IMR-90 (cell line): ENCODE measurements around the gene DSCAM. TPM values are rescaled to one million over a fixed set of nuclear protein-coding genes. Genes with fewer than 3 reads are reported as not detected.
"Not testable (repeated sequence)": the region's sequence is repeated elsewhere in the genome, so short reads cannot be mapped to it uniquely, and the experiment has no call there.

Experiments used
- ATAC-seq: fragments of 200-7000 bp; cut with Tn5 transposase; 2 replicates; pipeline ENCODE4 v1.9.1; 2020; ENCODE audit warnings: low read depth, mild to moderate bottlenecking, moderate library complexity
- BruUV-seq: library from RNA; stranded (reverse); fragments of 400-500 nt; replicated peaks from 2 replicates; lab custom pipeline; 2021; lab: Mats Ljungman, UMichigan
- CTCF ChIA-PET: fragments of 300-600 bp; formaldehyde crosslinking; extraction: SDS; loops from one replicate; lab custom pipeline; 2021; ENCODE audit warnings: antibody characterized with exemption; lab: Yijun Ruan, JAX
- POLR2A ChIA-PET: fragments of 300-600 bp; sonication (Branson Sonifier 250); formaldehyde crosslinking; loops from one replicate; lab custom pipeline; 2022; ENCODE audit warnings: antibody characterized with exemption; ENCODE audit not compliant: unreplicated experiment; lab: Charles Lee
- DNase-seq: peaks from one replicate; pipeline ENCODE4 v3.0.0; 2013
- H2AFZ ChIP-seq: replicated peaks from 2 replicates; pipeline ENCODE3; 2013; ENCODE audit warnings: low read length, mild to moderate bottlenecking; ENCODE audit not compliant: poor library complexity
- H2AK5ac ChIP-seq: 2 replicates; pipeline ENCODE4 v1.6.1; 2013; ENCODE audit warnings: low read depth, low read length, inconsistent platforms
- H2AK9ac ChIP-seq: replicated peaks from 2 replicates; pipeline ENCODE3; 2013; ENCODE audit warnings: mild to moderate bottlenecking, low read depth, low read length, moderate library complexity; ENCODE audit not compliant: poor library complexity
- H2BK120ac ChIP-seq: 2 replicates; pipeline ENCODE4 v1.6.1; 2013; ENCODE audit warnings: low read depth, low read length, inconsistent platforms
- H2BK15ac ChIP-seq: 3 replicates; pipeline ENCODE4 v1.6.1; 2013; ENCODE audit warnings: low read depth, low read length, inconsistent platforms
- H2BK20ac ChIP-seq: 2 replicates; pipeline ENCODE4 v1.6.1; 2013; ENCODE audit warnings: low read depth, mild to moderate bottlenecking, inconsistent platforms, low read length, moderate library complexity
- H2BK5ac ChIP-seq: 2 replicates; pipeline ENCODE4 v1.6.1; 2013; ENCODE audit warnings: mild to moderate bottlenecking, low read depth, low read length, inconsistent platforms; ENCODE audit not compliant: poor library complexity, severe bottlenecking
- H3K14ac ChIP-seq: replicated peaks from 2 replicates; pipeline ENCODE4 v1.6.1; 2013; ENCODE audit warnings: low read depth, low read length, inconsistent platforms
- H3K18ac ChIP-seq: 2 replicates; pipeline ENCODE4 v1.6.1; 2013; ENCODE audit warnings: low read depth, low read length, control low read depth
- H3K23ac ChIP-seq: 2 replicates; pipeline ENCODE4 v1.6.1; 2013; ENCODE audit warnings: low read depth, low read length, inconsistent platforms
- H3K27ac ChIP-seq: 2 replicates; pipeline ENCODE4 v1.5.1; 2013; ENCODE audit warnings: mild to moderate bottlenecking, control low read depth, low read length; ENCODE audit not compliant: insufficient read depth
- H3K27me3 ChIP-seq: 2 replicates; pipeline ENCODE4 v1.6.1; 2013; ENCODE audit warnings: low read length; ENCODE audit not compliant: control insufficient read depth, insufficient read depth
- H3K36me3 ChIP-seq: 2 replicates; pipeline ENCODE4 v1.6.1; 2013; ENCODE audit warnings: low read length, mixed read lengths; ENCODE audit not compliant: control insufficient read depth, insufficient read depth
- H3K4ac ChIP-seq: 2 replicates; pipeline ENCODE4 v1.6.1; 2013; ENCODE audit warnings: low read depth, low read length, inconsistent platforms
- H3K4me1 ChIP-seq: 2 replicates; pipeline ENCODE4 v1.6.1; 2013; ENCODE audit warnings: low read length, mixed read lengths; ENCODE audit not compliant: control insufficient read depth, insufficient read depth
- H3K4me2 ChIP-seq: 2 replicates; pipeline ENCODE4 v1.6.1; 2013; ENCODE audit warnings: low read depth, mild to moderate bottlenecking, control low read depth, low read length, moderate library complexity
- H3K4me3 ChIP-seq: 2 replicates; pipeline ENCODE4 v1.5.1; 2013; ENCODE audit warnings: low read depth, mild to moderate bottlenecking, control low read depth, low read length, moderate library complexity; ENCODE audit not compliant: insufficient read depth
- H3K56ac ChIP-seq: 2 replicates; pipeline ENCODE4 v1.6.1; 2013; ENCODE audit warnings: low read length, inconsistent platforms; ENCODE audit not compliant: insufficient read depth; ENCODE audit errors: extremely low read depth
- H3K79me1 ChIP-seq, 2 experiments: 2 replicates each; pipeline ENCODE4 v1.6.1; 2013; ENCODE audit warnings: low read length in 2 of 2, inconsistent platforms in 1 of 2, low read depth in 1 of 2
- H3K9ac ChIP-seq: 2 replicates; pipeline ENCODE4 v1.6.1; 2013; ENCODE audit warnings: low read depth, low read length, control low read depth
- H3K9me1 ChIP-seq: 2 replicates; pipeline ENCODE4 v1.6.1; 2013; ENCODE audit warnings: low read length, inconsistent platforms; ENCODE audit not compliant: insufficient read depth
- H3K9me3 ChIP-seq: 2 replicates; pipeline ENCODE4 v1.6.1; 2013; ENCODE audit warnings: low read length; ENCODE audit not compliant: control insufficient read depth, insufficient read depth
- H4K20me1 ChIP-seq: 2 replicates; pipeline ENCODE4 v1.6.1; 2013; ENCODE audit warnings: low read length, inconsistent platforms; ENCODE audit not compliant: insufficient read depth
- H4K5ac ChIP-seq: 2 replicates; pipeline ENCODE4 v1.6.1; 2013; ENCODE audit warnings: mild to moderate bottlenecking, low read depth, low read length, control low read depth
- H4K8ac ChIP-seq, 2 experiments: 2 replicates each; pipeline ENCODE4 v1.6.1; 2013; ENCODE audit warnings: low read depth in 2 of 2, low read length in 2 of 2, control low read depth in 1 of 2, inconsistent platforms in 1 of 2
- H4K91ac ChIP-seq: 2 replicates; pipeline ENCODE4 v1.6.1; 2013; ENCODE audit warnings: low read depth, low read length, inconsistent platforms; ENCODE audit not compliant: insufficient read depth
- WGBS, 2 experiments: methylation state at CpG; one replicate each; pipeline versions ENCODE4 v1.1.5 to v1.1.7; 2013; ENCODE audit warnings: missing lambda C conversion rate in 2 of 2; ENCODE audit not compliant: insufficient read length in 1 of 2; ENCODE audit errors: extremely low coverage in 2 of 2; 5-methylcytosine and 5-hydroxymethylcytosine counted together
- dilution Hi-C: fragments of 300-500 bp; cut with HindIII; formaldehyde crosslinking; loops from one replicate; pipeline ENCODE4 v1.14.3; 2018; ENCODE audit warnings: low sequenced_read_pairs; ENCODE audit not compliant: unreplicated experiment
- in situ Hi-C: fragments of 300-500 bp; cut with MboI; formaldehyde crosslinking; loops from 3 replicates; pipeline ENCODE4 v1.14.3; 2019; ENCODE audit warnings: low sequenced_read_pairs, inconsistent platforms, mixed read lengths
- intact Hi-C: fragments of 100-400 bp; cut with micrococcal nuclease; formaldehyde crosslinking; loops from 2 replicates; pipeline ENCODE4 v1.10.0; 2022
- polyA plus RNA-seq, 3 experiments: library from polyadenylated mRNA; depleted of rRNA; stranded (reverse); fragments of >200 nt; gene quantifications; 2 replicates each; pipeline ENCODE4 v1.2.3, GENCODE V29; 2012; ENCODE audit warnings: low replicate concordance in 1 of 3
- total RNA-seq: library from RNA; depleted of rRNA; stranded (reverse); fragments of >200 nt; gene quantifications from 2 replicates; pipeline ENCODE4 v1.2.3, GENCODE V29; 2012

The DSCAM gene
- total and polyA plus RNA-seq, 2 of the 4 experiments (the other 2 are of a cell fraction), result under 0.01 to 0.02 TPM

DNA sequence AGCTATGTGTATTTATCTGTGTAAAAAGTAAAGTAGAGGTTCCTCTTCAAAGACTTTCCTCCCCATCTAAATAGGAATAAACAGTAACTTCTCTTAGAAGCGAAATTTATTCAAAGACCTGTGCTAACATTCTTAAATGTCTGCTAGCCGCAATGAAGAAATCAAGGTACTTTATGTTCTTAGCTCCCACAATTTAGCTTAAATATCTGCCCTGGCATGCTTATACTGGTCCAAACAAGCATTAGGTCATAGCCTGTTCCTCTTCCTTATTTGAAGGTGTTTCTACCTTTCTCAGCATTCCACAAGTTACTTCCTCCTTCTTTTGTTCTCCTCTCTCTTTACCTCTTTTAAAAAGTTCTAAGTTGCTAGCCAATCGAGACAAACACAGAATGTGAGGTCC is 588.5 kb downstream of the DSCAM start:
- H3K14ac ChIP-seq, H2BK5ac ChIP-seq, in situ Hi-C loops, H3K56ac ChIP-seq, H4K91ac ChIP-seq, ATAC-seq, H4K20me1 ChIP-seq, H2AK9ac ChIP-seq, CTCF ChIA-PET, H3K27ac ChIP-seq, intact Hi-C loops, H3K4ac ChIP-seq, H2BK15ac ChIP-seq, H3K23ac ChIP-seq, H3K79me1 ChIP-seq, POLR2A ChIA-PET, H2BK20ac ChIP-seq, H4K5ac ChIP-seq, H3K9ac ChIP-seq, DNase-seq, H3K4me3 ChIP-seq, H3K4me2 ChIP-seq, H2BK120ac ChIP-seq, H3K9me1 ChIP-seq, H2AFZ ChIP-seq, H3K27me3 ChIP-seq, H3K4me1 ChIP-seq, H3K36me3 ChIP-seq, H3K18ac ChIP-seq, BruUV-seq, H4K8ac ChIP-seq, dilution Hi-C loops, H2AK5ac ChIP-seq: not testable (repeated sequence)
- 80% methylated on average over 1 of the region's 3 CpGs; no CpG with 5 or more reads in 1 of the 2 experiments for whole genome bisulfite sequencing, 2 experiments
- H3K9me3 ChIP-seq, result peaks cover 21% of the 10 kb centered on the region
